NCI-H128 (cell line): Measurements from ENCODE around the gene RPL19.
"Not testable (repeated sequence)": the region's sequence is repeated elsewhere in the genome, so short reads cannot be mapped to it uniquely, and the experiment has no call there.

ENCODE experiments used
- DNase-seq: peaks from one replicate; lab custom pipeline; 2025; ENCODE audit not compliant: unreplicated experiment; lab: John Stamatoyannopoulos, UW

Gene RPL19

GRCh38 chr17:39200070-39200879, at the start of gene RPL19:
Gene RPL19, plus strand, starts transcription at chr17:39200283. Its CDS starts 62 bp downstream, at chr17:39200345.
- peak; percentile 75 for DNase-seq

DNA sequence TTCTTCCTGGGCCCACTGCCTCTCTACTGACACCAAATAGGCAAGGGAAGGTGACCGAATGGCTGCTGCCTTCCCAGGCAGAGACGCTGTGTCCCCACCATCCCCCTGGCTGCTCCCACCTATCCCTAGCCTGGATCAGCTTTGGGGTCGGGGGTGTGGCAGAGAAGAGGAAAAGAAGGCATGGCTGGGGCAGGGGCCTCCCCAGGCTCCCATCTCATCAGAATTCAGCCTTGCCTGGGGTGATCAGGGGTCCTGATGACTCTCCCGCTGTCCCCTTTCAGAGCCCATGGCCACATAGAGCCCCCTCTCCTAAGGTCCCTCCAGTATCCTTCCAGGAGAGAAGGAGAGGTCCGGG, 49.3 kb upstream of the RPL19 start:
- DNase-seq, result no peak

- DNase-seq, result no peak
Measured at GRCh38 chr17:39151150-39151942, 48.7 kb upstream of the RPL19 start, which contains the start of gene PLXDC1. Gene PLXDC1, minus strand, starts transcription at chr17:39151637. Its CDS starts 200 bp downstream, at chr17:39151437.

DNA sequence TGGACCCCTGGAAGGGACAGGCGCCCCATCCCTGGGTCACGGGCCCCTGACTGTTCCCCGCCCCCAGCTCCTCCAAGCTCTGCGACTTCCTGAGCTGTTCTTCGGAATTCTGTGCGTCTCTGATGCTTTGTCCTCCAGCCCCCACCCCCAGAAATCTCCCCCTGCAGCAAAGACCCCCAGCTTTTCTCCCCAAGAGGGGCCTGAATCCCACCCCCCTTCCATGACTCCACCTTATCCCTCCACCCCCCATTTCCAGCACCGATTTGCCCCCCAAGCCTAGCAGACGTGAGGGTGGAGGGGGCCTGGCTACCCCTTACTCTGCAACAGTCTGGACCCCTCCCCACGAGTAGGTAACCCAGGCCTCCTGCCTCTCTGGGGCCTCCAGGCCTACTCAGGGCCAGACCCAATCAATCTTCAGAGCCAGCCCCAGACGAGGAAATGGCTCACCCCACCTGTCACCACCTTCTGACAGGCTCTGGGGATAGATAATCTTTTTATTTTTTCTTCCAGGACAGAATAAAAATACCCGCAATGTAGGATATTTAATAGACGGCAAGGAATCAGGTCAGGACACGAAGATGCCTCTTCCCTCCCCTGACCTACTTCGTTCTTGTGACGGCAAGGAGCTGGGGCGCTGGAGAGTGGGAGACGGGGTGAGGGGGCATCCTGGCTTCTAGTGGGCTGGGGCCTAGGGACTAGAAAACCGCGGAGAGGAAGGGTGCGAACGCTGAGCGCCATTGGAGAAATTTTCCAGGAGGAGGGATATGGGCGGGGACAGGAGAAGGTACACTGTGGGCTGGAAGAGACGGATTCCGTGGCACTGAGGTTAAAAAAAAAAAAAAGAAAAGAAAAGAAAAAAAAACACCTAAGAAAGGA, 47.9 kb upstream of the RPL19 start:
- no peak for DNase-seq

- DNase-seq, result peak; percentile 60
Measured at GRCh38 chr17:39153599-39154051, 46.5 kb upstream of the RPL19 start.

DNA sequence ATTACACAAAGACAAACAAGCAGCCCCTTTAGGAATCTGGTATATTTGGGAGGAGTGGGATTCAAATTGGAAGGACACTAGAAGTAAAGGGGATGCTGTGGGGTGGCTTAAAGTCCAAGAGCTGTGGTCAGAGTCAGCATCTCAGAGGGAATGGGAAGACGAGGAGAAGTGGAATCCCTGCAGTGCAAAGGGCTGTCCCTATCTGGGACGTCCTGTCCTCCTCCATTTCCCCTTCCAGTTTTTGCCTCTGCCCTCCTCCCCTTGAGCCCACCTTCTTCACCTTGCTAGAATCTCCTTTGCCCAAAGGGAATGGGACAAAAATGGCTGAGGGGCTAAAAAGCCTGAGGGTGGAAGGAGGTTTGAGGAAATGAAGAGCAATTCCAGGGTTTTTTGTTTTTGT, 44.4 kb upstream of the RPL19 start:
- DNase-seq, result no peak

GRCh38 chr17:39156491-39156890, 43.6 kb upstream of the RPL19 start:
- no peak for DNase-seq

- DNase-seq, result no peak
Measured at GRCh38 chr17:39158623-39159022, 41.5 kb upstream of the RPL19 start.

GRCh38 chr17:39161962-39162361, 38.1 kb upstream of the RPL19 start:
- no peak for DNase-seq

GRCh38 chr17:39164675-39165143, 35.4 kb upstream of the RPL19 start:
- DNase-seq, result no peak

- no peak for DNase-seq
Measured at GRCh38 chr17:39165178-39165840, 34.8 kb upstream of the RPL19 start.

GRCh38 chr17:39165841-39166349, 34.2 kb upstream of the RPL19 start, which contains the start of gene ARL5C:
Gene ARL5C, minus strand, starts transcription at chr17:39166161. Its CDS starts 401 bp downstream, at chr17:39165760.
- DNase-seq, result no peak

DNA sequence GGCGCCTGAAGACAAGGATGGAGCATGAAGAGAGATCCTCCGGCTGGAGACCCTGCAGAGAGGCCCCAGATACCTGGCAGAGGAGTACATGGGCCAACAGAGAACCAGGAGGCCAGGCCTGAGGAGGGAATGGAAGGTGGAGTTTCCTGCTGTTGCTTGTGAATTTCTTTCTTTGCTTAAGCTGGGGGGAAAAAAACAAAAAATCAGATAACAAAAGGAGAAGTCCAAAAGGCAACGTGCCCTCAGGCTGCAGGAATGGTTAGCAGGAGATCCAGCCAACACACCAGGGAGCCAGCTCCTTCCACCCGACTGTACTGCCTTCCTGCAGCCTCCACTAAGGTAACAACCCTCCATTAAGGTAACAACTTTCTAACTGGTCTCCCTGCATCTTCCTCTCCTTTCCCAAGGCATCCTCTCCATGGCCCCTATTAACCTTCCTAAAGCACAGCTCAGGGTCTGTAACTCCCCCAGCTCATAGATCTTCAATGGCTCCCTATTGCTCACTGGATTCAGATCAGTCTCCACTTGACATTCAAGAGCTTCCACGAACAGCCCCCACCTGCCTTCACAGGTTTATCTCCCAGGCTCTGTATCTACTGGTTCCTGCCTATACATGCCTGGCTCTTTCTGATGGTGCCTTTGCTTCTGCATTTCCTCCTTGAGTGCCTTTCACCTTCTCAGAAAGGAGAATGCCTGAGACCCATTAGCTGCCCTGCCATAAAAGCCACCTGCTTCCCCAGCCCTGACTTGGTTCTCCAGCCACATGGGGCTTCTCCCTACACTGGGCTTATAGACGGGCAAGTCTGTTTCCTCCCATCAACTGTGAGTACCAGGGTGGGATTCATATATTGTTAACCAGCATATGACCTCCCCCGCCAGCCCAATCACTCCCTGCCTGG, 33.4 kb upstream of the RPL19 start:
- DNase-seq, result no peak

DNA sequence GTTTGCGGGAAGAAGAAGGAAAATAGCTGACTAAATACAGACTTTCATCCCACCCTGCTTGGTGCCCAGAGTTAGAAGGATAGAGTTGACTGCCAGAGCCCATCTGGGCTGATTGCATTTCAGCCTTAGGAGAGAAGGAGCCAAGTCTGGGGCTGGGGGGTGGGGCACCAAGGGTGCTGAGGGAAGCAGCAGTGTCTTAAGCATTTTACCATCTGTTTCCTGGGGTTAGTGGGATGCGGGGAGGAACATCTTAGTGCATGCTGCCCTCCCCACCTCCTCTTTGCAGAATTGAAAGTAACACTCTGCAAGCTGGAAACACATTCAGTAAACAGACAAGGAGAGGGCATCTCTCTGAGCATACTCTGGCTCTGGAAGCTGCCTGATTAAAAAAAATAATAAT, 32.6 kb upstream of the RPL19 start:
- DNase-seq, result no peak

DNA sequence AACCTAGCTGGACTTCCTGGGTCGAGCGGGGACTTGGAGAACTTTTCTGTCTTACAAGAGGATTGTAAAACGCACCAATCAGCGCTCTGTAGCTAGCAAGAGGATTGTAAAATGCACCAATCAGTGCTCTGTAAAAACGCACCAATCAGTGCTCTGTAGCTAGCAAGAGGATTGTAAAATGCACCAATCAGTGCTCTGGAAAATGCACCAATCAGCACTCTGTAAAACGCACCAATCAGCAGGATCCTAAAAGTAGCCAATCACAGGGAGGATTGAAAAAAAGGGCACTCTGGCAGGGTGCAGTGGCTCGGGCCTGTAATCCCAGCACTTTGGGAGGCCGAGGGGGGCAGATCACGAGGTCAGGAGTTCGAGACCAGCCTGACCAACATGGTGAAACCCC, 31.6 kb upstream of the RPL19 start:
- not testable (repeated sequence) for DNase-seq

DNA sequence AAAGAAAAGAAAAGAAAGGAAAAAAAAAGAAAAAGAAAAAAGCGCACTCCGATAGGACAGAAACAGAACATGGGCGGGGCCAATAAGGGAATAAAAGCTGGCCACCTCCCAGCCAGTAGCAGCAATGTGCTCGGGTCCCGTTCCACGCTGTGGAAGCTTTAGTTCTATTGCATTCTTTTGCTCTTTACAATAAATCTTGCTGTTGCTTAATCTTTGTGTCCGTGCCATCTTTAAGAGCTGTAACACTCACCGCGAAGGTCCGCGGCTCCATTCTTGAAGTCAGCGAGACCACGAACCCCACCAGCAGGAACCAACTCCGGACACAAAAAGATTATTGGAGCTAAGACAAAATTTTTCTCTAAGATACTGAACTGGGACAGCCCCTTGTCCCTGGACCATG, 31.0 kb upstream of the RPL19 start:
- DNase-seq, result no peak

GRCh38 chr17:39169518-39169917, 30.6 kb upstream of the RPL19 start:
- no peak for DNase-seq

DNA sequence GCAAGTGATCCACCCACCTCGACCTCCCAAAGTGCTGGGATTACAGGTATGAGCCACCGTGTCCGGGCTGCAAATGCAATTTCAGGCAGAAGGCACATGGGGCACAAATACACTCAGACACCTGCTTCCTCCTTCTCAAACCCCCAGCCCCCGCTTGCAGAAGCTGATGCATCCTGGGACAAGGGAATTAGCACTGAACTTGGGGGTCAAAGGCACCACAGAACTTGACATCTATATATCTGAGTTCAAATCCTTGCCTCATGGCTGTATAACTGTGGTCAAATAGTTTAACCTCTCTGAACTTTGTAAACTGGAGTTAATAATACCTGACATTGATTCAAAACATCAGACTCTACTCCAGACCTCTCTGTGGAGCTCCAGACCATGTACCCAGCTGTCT, 30.0 kb upstream of the RPL19 start:
- DNase-seq, result no peak

DNA sequence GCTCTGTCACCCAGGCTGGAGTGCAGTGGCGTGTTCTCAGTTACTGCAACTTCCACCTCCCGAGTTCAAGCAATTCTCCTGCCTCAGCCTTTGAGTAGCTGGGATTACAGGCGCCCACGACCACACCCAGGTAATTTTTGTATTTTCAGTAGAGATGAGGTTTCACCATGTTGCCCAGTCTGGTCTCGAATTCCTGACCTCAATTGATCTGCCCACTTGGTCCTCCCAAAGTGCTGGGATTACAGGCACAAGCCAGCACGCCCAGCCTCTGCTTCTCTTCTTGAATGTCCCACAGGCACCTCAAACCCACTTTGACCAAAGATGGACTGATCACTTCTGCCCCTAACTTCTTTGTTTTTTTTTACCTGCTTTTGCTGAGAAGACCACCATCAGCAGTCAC, 29.5 kb upstream of the RPL19 start:
- DNase-seq, result no peak
